GOT3 (cell line): ENCODE measurements around the gene RNGTT.

Source experiments
- DNase-seq: peaks from one replicate; lab custom pipeline; 2025; ENCODE audit warnings: mixed read lengths; lab: John Stamatoyannopoulos, UW

Gene RNGTT

DNA sequence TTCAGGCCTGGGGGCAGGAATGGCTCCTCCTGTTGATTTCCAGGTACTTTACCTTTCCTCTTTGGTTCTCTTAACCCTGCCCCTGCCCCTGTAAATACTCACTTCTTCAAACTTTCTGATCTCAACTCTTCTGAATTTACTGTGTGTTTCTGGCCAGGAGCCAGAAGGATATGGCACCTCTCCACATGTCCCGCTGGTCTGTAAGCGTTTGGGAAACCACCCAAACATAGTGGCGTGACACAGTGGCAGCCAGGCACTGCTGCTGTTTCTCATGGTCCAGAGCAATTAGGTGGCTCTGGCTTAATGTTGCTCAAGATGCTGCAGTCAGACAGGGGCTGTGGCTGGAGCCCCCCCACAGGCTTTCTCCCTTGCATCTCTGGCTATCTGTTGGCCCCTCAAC is 374.5 kb downstream of the RNGTT start:
- no peak for DNase-seq

- DNase-seq = no peak
Measured at GRCh38 chr6:88587150-88587520, 376.3 kb downstream of the RNGTT start.

DNA sequence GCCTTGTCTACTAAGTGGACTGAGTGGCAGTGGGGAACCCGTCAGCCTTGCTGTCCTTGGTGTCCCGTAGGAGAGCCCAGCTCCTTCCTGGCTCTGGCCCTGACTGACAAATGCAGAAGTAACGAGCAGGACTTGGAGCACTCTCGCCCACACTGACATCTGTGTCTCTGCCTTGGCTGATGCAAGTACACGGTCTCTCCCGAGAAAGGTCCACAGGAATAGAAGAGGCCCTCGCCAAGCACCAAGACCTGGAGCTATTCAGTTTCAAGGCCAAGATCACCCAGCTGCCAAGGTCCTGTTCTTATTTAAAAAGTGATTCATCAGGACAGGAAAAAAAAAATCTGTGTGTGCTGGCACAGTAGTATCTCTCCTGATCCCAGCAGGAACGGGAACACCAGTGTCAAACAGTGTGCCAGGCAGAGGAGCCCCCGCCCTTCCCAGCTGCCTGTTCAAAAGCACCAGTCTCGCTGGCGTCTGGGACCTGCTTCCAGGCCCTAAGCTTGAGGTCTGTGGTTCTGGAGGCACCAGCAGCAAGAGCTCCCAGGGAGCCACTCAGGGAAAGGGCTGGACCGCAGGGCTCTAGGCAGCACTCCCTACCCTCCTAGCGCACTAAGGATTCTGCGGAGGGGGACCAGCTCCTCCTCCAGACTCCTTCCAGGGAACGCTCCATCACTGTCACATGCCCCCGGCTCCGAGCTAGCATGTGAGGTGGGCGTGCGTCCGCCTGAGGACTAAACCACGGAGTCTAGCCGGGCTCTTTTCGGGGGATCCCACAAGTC is 376.9 kb downstream of the RNGTT start:
- DNase-seq = no peak

DNA sequence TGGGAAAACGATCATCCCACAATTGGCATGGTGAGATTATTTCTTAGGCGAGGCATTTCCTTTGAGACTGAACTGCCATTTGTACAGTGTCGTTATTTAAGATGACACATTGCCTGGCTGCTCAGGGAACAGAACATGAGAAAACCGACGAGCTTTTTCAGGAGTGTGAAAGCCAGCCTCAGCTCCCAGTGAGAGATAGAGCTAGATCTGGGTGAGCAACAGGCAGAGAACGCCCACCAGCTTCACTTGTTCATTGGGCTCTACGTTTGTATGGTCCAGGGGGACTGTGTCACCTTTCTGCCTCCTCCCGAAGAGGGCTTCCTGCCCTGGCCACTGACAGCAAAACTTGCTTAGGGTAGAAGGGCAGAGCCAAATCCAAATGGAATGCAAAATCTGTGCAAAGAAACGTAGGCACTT is 378.1 kb downstream of the RNGTT start:
- DNase-seq = no peak

- DNase-seq = no peak
Measured at GRCh38 chr6:88584581-88585275, 378.7 kb downstream of the RNGTT start.

DNA sequence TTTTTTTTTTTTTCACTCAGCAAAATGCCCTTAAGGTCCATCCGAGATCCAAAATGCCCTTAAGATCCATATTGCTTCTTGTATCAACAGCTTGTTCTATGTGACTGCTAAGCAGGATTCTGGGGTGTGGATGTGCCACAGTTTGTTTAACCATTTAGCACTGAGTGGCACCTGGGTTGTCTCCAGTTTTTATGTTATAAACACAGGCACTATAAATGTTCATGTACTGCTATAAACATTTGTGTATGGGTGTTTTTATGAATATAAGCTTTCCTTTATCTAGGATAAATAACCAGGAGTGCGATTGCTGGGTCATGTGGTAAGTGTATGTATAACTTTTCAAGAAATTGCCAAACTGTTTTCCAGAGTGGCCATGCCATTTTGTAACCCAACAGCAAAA is 386.0 kb downstream of the RNGTT start:
- DNase-seq = no peak

DNA sequence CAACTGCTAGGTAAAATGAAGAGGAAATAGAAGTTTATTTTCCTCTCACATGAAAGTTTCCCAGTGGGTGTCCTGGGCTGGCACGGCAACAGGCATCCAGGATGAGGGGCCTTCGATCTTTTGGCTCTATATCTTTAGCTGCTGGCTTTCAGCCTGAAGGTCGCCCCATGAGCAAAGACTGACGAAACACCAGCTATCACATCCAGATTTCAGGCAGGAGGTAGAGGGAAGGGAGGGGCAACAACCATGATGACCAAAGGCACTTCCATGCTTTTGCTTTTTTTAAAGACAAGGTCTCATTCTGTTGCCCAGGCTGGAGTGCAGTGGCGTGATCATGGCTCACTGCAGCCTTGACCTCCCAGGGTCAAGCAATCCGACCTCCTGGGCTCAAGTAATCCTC is 387.9 kb downstream of the RNGTT start:
- no peak for DNase-seq

DNA sequence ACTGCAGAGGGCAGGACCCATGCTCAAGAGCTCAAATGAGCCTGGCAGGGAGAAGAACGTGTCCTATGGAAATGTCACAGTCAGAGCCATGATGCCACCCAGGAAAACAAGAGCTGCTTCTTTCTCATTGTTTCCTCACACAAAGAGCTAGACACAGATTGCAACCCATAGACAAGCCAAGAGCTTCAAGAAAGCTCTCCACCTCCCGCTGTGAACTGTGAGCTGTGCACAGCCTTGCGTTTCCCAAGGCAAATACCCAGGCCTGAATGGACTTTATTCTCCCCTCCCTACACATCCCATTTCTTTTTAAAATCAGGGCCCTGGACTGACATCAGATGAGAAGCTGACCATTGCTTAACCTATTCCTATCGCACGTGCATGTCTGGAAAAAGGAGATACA is 388.8 kb downstream of the RNGTT start:
- DNase-seq = no peak

- DNase-seq = no peak
Measured at GRCh38 chr6:88574031-88574430, 389.4 kb downstream of the RNGTT start.

DNA sequence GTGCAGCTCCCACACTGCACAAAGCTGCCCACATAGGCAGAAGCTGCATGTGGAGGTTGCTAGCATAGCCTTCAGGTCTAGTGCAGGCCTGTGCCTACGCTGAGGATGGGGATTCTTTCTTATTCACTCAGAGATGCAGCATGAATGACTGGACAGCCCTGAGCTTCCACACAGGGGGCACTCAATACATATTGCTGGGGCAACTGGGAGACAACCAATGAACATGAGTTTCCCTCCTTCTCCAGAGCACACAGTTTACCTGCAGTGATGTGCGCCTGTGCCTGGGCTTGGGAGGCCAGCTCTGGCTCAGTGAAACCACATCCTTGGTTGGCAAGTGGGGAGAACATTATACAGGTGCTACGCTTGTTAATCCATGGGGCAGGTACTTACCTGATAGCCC is 389.9 kb downstream of the RNGTT start:
- no peak for DNase-seq

GRCh38 chr6:88572449-88573139 is 390.8 kb downstream of the RNGTT start:
- no peak for DNase-seq

DNA sequence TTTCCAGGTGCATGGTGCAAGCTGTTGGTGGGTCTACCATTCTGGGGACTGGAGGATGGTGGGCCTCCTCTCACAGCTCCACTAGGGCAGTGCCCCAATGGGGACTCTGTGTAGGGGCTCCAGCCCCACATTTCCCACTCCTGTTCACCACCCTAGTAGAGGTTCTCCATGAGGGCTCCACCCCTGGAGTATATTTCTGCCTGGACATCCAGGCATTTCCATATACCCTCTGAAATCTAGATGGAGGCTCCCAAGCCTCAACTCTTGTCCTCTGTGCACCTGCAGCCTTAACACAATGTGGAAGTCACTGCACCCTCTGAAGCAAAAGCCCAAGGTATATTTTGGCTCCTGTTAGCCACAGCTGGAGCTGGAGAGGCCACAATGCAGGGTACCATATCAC is 393.5 kb downstream of the RNGTT start:
- DNase-seq = no peak

- no peak for DNase-seq
Measured at GRCh38 chr6:88567696-88568095, 395.7 kb downstream of the RNGTT start.

DNA sequence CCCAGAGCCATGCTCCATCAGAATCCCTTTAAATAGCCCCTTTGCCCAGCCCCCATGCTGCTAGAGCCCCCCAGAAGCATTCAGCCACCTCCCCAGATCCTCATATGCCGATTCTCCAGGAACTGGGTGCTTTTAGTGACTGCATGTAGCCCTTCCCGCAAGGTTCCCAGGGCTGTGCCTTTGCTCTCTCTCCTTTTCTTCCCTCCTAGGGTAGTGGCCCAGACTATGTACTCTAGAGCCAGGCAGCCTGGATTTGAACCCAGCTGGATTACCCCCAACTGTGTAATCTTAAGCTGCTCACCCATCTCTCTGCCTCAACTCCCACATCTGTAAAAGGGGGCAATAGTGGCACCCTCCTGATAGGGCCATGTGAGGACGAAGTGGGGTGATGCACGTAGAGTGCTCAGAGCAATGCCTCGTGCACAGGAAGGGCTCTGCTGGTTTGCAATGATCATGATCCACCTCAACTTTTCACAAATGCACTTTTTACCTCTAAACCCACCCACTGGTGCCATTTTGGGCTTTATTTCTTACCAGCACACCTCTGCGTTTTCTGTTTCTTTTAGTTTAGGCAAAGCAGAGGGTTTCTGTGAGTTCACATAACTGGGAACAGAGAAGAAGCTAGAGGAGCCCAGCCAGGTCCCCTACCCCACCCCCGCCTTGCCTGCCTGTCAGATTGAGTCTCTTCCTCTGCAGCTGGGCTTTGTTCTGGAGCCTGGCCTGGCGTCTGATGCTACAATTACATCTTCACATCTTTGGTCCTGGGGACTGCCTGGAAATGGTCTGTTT is 396.5 kb downstream of the RNGTT start:
- DNase-seq = no peak

- DNase-seq = no peak
Measured at GRCh38 chr6:88565836-88566235, 397.6 kb downstream of the RNGTT start.

- no peak for DNase-seq
Measured at GRCh38 chr6:88565409-88565811, 398.0 kb downstream of the RNGTT start.

DNA sequence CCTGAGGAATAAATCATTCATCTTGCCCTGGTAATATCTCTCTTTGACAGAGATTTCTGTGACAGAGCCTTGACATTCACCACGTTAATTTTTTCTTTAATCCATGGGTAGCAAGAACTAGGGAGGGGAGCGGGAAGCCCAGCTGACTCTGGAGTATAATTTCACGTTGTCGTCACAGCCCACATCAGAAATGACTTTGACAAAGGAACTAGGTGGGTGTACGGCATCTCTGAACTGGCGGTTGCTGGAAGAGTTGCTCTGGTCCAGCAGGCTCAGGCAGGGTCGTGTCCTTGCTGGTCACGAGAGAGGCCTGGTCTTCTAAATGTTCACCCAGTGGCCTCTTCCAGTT is 400.2 kb downstream of the RNGTT start:
- no peak for DNase-seq

GRCh38 chr6:88562353-88563276 is 400.8 kb downstream of the RNGTT start:
- DNase-seq = no peak

DNA sequence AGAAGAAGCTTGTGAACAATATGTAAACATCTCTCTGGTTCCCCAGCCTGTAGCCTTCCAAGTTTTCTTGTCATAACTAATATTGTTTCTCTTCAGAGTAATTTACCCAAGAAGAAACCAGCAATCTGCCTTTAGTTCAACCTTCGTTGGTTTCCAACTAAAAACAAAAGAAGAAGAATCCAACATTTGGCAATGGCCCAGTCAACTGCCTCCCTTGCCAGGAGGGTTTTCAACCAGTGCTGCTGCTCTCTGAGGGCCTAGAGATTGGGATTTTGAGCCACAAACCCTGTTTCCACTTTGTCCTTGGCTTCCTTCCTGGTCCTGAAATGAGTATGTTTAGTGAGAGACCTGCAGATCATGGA is 401.5 kb downstream of the RNGTT start:
- no peak for DNase-seq

- no peak for DNase-seq
Measured at GRCh38 chr6:88561034-88561953, 402.1 kb downstream of the RNGTT start.
